ENCODE results near the gene DLGAP4.

Gene DLGAP4

GRCh38 chr20:36367907-36368799 is 62.0 kb downstream of the DLGAP4 start:
- H3K4me3 ChIP-seq (ENCODE audit: low read depth, low read length), result no peak overlapping the region
- no peak for TF ChIP-seq CTCF (conservative IDR thresholded peaks at IDR 0.05; ENCODE audit: low read depth, low read length)
- no peak for DNase-seq (ENCODE audit: low read depth)

- no peak for TF ChIP-seq CTCF (conservative IDR thresholded peaks at IDR 0.05; ENCODE audit: low read depth, low read length)
- H3K4me3 ChIP-seq (ENCODE audit: low read depth, low read length), result no peak overlapping the region
- no peak for DNase-seq (ENCODE audit: low read depth)
These were observed 62.7 kb downstream of the DLGAP4 start for GRCh38 chr20:36368869-36369268.

- no peak overlapping the region for H3K4me3 ChIP-seq (ENCODE audit: low read depth, low read length)
- no peak for TF ChIP-seq CTCF (conservative IDR thresholded peaks at IDR 0.05; ENCODE audit: low read depth, low read length)
- DNase-seq (ENCODE audit: low read depth), result no peak
These were observed 63.6 kb downstream of the DLGAP4 start for GRCh38 chr20:36369739-36370138.

- H3K4me3 ChIP-seq (ENCODE audit: low read depth, low read length), result no peak overlapping the region
- TF ChIP-seq CTCF (conservative IDR thresholded peaks at IDR 0.05; ENCODE audit: low read depth, low read length), result no peak
- no peak for DNase-seq (ENCODE audit: low read depth)
These were observed 65.1 kb downstream of the DLGAP4 start for GRCh38 chr20:36370991-36371790.

- H3K4me3 ChIP-seq (ENCODE audit: low read depth, low read length), result no peak overlapping the region
- TF ChIP-seq CTCF (conservative IDR thresholded peaks at IDR 0.05; ENCODE audit: low read depth, low read length), result no peak
These were observed 66.5 kb downstream of the DLGAP4 start for GRCh38 chr20:36372666-36373065.

GRCh38 chr20:36373089-36373488 is 67.0 kb downstream of the DLGAP4 start:
- no peak overlapping the region for H3K4me3 ChIP-seq (ENCODE audit: low read depth, low read length)
- no peak for TF ChIP-seq CTCF (conservative IDR thresholded peaks at IDR 0.05; ENCODE audit: low read depth, low read length)
- no peak for DNase-seq (ENCODE audit: low read depth)

More at GRCh38 chr20:36372666-36373065, 66.5 kb downstream of the DLGAP4 start:
- no peak for DNase-seq (ENCODE audit: low read depth)
